GM12878 (cell line): ENCODE data around the gene RREB1. TPM values are rescaled to one million over a fixed set of nuclear protein-coding genes. Genes with fewer than 3 reads are reported as not detected.
A peak's percentile ranks its signal among the peaks of the same experiment; 100 is the strongest.

Experiments
- ASH2L ChIP-seq: fragments of 300-600, 200-600 bp; sonication (generic); IDR thresholded peaks from 2 replicates; pipeline ENCODE4 v1.6.1; 2017; ENCODE audit warnings: low read depth, mild to moderate bottlenecking, borderline replicate concordance
- BACH1 ChIP-seq: fragments of 450-650 bp; IDR thresholded peaks from 2 replicates; pipeline ENCODE4 v1.6.1; 2017; ENCODE audit warnings: mild to moderate bottlenecking, borderline replicate concordance
- BHLHE40 ChIP-seq, 2 experiments: fragments of 450-650 bp in 1 of 2; IDR thresholded peaks; 2 replicates each; pipeline ENCODE4 v1.6.1; 2011 to 2017; ENCODE audit warnings: low read depth in 2 of 2, borderline replicate concordance in 1 of 2, improper control_type of control experiment in 1 of 2, low read length in 1 of 2, mild to moderate bottlenecking in 1 of 2
- BRCA1 ChIP-seq: IDR thresholded peaks from 2 replicates; pipeline ENCODE4 v1.6.1; 2011; ENCODE audit warnings: low read depth, low read length, improper control_type of control experiment
- CHD4 ChIP-seq: fragments of 200-600 bp; sonication (generic); IDR thresholded peaks from 2 replicates; pipeline ENCODE4 v1.6.1; 2016; ENCODE audit warnings: mild to moderate bottlenecking
- EP300 ChIP-seq, 2 experiments: fragments of 150-350 bp in 1 of 2; IDR thresholded peaks; 2 replicates each; pipeline ENCODE4 v1.6.1; 2011 to 2012; ENCODE audit warnings: low read depth in 2 of 2, low read length in 2 of 2, borderline replicate concordance in 1 of 2, improper control_type of control experiment in 1 of 2, inconsistent platforms in 1 of 2; ENCODE audit not compliant: control insufficient read depth in 1 of 2
- KAT2A ChIP-seq: conservative IDR thresholded peaks from 2 replicates; pipeline ENCODE4 v1.6.1; 2011; ENCODE audit warnings: low read depth, low read length; ENCODE audit not compliant: control insufficient read depth
- NFYB ChIP-seq: IDR thresholded peaks from 2 replicates; pipeline ENCODE4 v1.6.1; 2011; ENCODE audit warnings: low read depth, mild to moderate bottlenecking, low read length, improper control_type of control experiment, moderate library complexity; ENCODE audit not compliant: insufficient read depth
- NR2F1 ChIP-seq: fragments of 450-650 bp; conservative IDR thresholded peaks from 2 replicates; pipeline ENCODE4 v1.6.1; 2017; ENCODE audit warnings: mild to moderate bottlenecking
- POLR2A ChIP-seq: IDR thresholded peaks from 2 replicates; pipeline ENCODE4 v1.6.1; 2011; ENCODE audit warnings: low read depth, mild to moderate bottlenecking, low read length
- RB1 ChIP-seq: fragments of 450-650 bp; formaldehyde crosslinking; IDR thresholded peaks from 2 replicates; pipeline ENCODE4 v1.6.1; 2017; ENCODE audit warnings: mild to moderate bottlenecking, borderline replicate concordance
- SREBF2 ChIP-seq: IDR thresholded peaks from 2 replicates; pipeline ENCODE4 v1.6.1; 2012; ENCODE audit warnings: mild to moderate bottlenecking, low read length
- TARDBP ChIP-seq: IDR thresholded peaks from 2 replicates; pipeline ENCODE4 v1.6.1; 2016; ENCODE audit warnings: borderline replicate concordance
- ZBED1 ChIP-seq: IDR thresholded peaks from 2 replicates; pipeline ENCODE4 v1.6.1; 2016; ENCODE audit warnings: borderline replicate concordance
- ZNF207 ChIP-seq: fragments of 450-650 bp; IDR thresholded peaks from 2 replicates; pipeline ENCODE4 v1.6.1; 2014; ENCODE audit warnings: antibody characterized with exemption, mild to moderate bottlenecking, borderline replicate concordance
- polyA plus RNA-seq, 11 experiments: library from polyadenylated mRNA; depleted of rRNA in 4 of 11; unstranded in 6 of 11; stranded (reverse) in 5 of 11; fragments of >200 nt; fragmentation: Nextera tagmentation in 4 of 11; fragmentation: Illumina TruSeq in 1 of 11; extraction: Ambion mirVana in 4 of 11; extraction: Trizol in 1 of 11; gene quantifications; 1 replicate in 1 of 11; 2 replicates in 10 of 11; pipeline versions ENCODE4 v1.2.1 to v1.2.3, GENCODE V29; 2011 to 2016; ENCODE audit warnings: inconsistent platforms in 2 of 11, missing spikeins in 2 of 11, low read depth in 1 of 11
- total RNA-seq, 4 experiments: library from RNA; depleted of rRNA in 3 of 4; stranded (reverse); fragments of >200 nt in 3 of 4; fragmentation: Illumina TruSeq in 1 of 4; extraction: Trizol in 1 of 4; gene quantifications; 2 replicates each; pipeline versions ENCODE4 v1.2.1 to v1.2.3, GENCODE V29; 2013 to 2021
- TF ChIP-seq, protein P1 (sequence below): fragments of 450-650 bp; IDR thresholded peaks from 2 replicates; pipeline ENCODE4 v1.6.1; 2016; ENCODE audit warnings: mild to moderate bottlenecking
- TF ChIP-seq, protein P2 (sequence below): IDR thresholded peaks from 2 replicates; pipeline ENCODE4 v1.6.1; 2011; ENCODE audit warnings: low read depth, low read length, improper control_type of control experiment, borderline replicate concordance

RREB1 gene
- total and polyA plus RNA-seq, 10 of the 15 experiments (the other 5 are each of a cell fraction or from before 2014, with no cell fraction given): 1.9 to 30.3 (median 8.6) TPM

DNA sequence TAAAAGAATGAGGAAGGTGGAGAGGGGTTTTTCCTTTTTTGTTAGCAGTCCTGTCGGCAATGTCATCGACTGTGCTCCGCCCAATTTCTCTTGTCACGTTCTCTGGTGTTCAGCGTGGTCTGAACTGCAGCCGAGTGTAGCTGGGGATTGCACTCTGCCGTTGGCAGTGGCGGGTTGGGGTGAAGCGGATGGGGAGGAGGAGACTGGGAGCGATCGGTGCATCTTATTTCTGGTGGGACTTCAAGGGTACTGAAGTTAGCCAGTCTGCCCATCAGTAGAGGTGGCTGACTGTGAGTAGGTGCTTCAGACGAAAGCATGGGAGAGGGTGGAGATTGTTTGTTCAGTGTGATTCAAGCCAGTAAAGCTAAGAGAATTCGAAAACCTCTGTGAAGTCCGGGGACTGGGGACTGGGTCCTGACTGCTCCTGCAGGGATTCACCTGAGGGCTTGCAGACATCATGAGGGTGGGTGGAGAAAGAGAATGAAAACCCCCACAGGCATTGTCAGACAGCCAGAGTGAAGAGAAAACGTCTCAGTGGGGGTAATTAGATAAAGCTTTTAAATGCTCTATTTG, 5.1 kb downstream of the RREB1 start (continued):
- TF ChIP-seq TARDBP: no peak
- TF ChIP-seq ASH2L: no peak
- TF ChIP-seq NR2F1: no peak
- 0 out of 2 replicates have a peak, but pooled peaks have one; percentile 47 for TF ChIP-seq ZBED1
- TF ChIP-seq ZNF207: no peak
- TF ChIP-seq KAT2A: no peak
- no peak for TF ChIP-seq SREBF2
- TF ChIP-seq, protein P1, sequence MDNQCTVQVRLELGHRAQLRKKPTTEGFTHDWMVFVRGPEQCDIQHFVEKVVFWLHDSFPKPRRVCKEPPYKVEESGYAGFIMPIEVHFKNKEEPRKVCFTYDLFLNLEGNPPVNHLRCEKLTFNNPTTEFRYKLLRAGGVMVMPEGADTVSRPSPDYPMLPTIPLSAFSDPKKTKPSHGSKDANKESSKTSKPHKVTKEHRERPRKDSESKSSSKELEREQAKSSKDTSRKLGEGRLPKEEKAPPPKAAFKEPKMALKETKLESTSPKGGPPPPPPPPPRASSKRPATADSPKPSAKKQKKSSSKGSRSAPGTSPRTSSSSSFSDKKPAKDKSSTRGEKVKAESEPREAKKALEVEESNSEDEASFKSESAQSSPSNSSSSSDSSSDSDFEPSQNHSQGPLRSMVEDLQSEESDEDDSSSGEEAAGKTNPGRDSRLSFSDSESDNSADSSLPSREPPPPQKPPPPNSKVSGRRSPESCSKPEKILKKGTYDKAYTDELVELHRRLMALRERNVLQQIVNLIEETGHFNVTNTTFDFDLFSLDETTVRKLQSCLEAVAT: 0 out of 2 replicates have a peak, but pooled peaks have one; percentile 15
- no peak for TF ChIP-seq RB1
- TF ChIP-seq BACH1: 0 out of 2 replicates have a peak, but pooled peaks have one; percentile 12
- TF ChIP-seq EP300 (IDR thresholded peaks at IDR 0.05; ENCODE audit: borderline replicate concordance in 1 of 2, control insufficient read depth in 1 of 2, low read depth in 2 of 2, low read length in 2 of 2): no peak
- TF ChIP-seq, protein P2, sequence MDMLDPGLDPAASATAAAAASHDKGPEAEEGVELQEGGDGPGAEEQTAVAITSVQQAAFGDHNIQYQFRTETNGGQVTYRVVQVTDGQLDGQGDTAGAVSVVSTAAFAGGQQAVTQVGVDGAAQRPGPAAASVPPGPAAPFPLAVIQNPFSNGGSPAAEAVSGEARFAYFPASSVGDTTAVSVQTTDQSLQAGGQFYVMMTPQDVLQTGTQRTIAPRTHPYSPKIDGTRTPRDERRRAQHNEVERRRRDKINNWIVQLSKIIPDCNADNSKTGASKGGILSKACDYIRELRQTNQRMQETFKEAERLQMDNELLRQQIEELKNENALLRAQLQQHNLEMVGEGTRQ: no peak
- no peak for TF ChIP-seq NFYB
- TF ChIP-seq BRCA1: no peak
- TF ChIP-seq POLR2A: peak; percentile 34; the same call in 1 of the 2 replicates
- peak; percentile 88 for TF ChIP-seq BHLHE40 (IDR thresholded peaks at IDR 0.05; ENCODE audit: borderline replicate concordance in 1 of 2, low read depth in 2 of 2, low read length in 1 of 2)
- TF ChIP-seq CHD4: no peak
